Hepatocyte (in vitro differentiated cells): ENCODE data around the gene EFHC2. TPM values are rescaled to one million over a fixed set of nuclear protein-coding genes. Genes with fewer than 3 reads are reported as not detected.

Experiments used
- DNase-seq: peaks from one replicate; pipeline ENCODE4 v3.0.0-alpha.2; 2016; ENCODE audit warnings: low spot score
- H2AFZ ChIP-seq: fragments of 200-600 bp; sonication (generic); 2 replicates; pipeline ENCODE4 v1.6.0; 2016; ENCODE audit warnings: antibody characterized with exemption, mild to moderate bottlenecking
- H3K27ac ChIP-seq: fragments of 200-600 bp; sonication (generic); 2 replicates; pipeline ENCODE4 v1.5.1; 2016; ENCODE audit warnings: mild to moderate bottlenecking
- H3K27me3 ChIP-seq: fragments of 200-600 bp; sonication (generic); 2 replicates; pipeline ENCODE4 v1.6.1; 2016
- H3K36me3 ChIP-seq: fragments of 200-600 bp; sonication (generic); replicated peaks from 2 replicates; pipeline ENCODE4 v1.5.1; 2016; ENCODE audit warnings: low read depth; ENCODE audit not compliant: insufficient read depth
- H3K4me1 ChIP-seq: fragments of 200-600 bp; sonication (generic); 2 replicates; pipeline ENCODE4 v1.5.1; 2016; ENCODE audit warnings: mild to moderate bottlenecking, moderate library complexity; ENCODE audit not compliant: insufficient read depth
- H3K4me2 ChIP-seq: fragments of 200-600 bp; sonication (generic); 2 replicates; pipeline ENCODE4 v1.6.0; 2016
- H3K4me3 ChIP-seq: fragments of 200-600 bp; sonication (generic); 2 replicates; pipeline ENCODE4 v1.5.1; 2016; ENCODE audit warnings: mild to moderate bottlenecking
- H3K79me2 ChIP-seq: fragments of 200-600 bp; sonication (generic); 2 replicates; pipeline ENCODE4 v1.6.0; 2017; ENCODE audit warnings: mild to moderate bottlenecking
- H3K9me2 ChIP-seq: fragments of 200-600 bp; sonication (generic); replicated peaks from 2 replicates; pipeline ENCODE4 v1.6.0; 2017; ENCODE audit warnings: mild to moderate bottlenecking; ENCODE audit not compliant: insufficient read depth
- H3K9me3 ChIP-seq: fragments of 200-600 bp; sonication (generic); 2 replicates; pipeline ENCODE4 v1.5.1; 2016; ENCODE audit warnings: low read depth, mild to moderate bottlenecking
- H4K20me1 ChIP-seq: fragments of 200-600 bp; sonication (generic); 2 replicates; pipeline ENCODE4 v1.6.0; 2016; ENCODE audit warnings: mild to moderate bottlenecking; ENCODE audit not compliant: insufficient read depth, poor library complexity, severe bottlenecking
- CTCF ChIP-seq: fragments of 200-600 bp; sonication (generic); IDR thresholded peaks from 2 replicates; pipeline ENCODE4 v1.5.1; 2016; ENCODE audit warnings: antibody characterized with exemption, mild to moderate bottlenecking; ENCODE audit not compliant: poor library complexity
- EZH2 ChIP-seq: fragments of 200-600 bp; sonication (generic); IDR thresholded peaks from 2 replicates; pipeline ENCODE4 v1.6.1; 2016; ENCODE audit warnings: antibody characterized with exemption, mild to moderate bottlenecking, borderline replicate concordance
- EZH2phosphoT487 ChIP-seq: fragments of 200-600 bp; sonication (generic); IDR thresholded peaks from one replicate; pipeline ENCODE4 v1.6.1; 2018; ENCODE audit warnings: antibody characterized with exemption, mild to moderate bottlenecking, low read depth, moderate library complexity; ENCODE audit not compliant: unreplicated experiment, severe bottlenecking
- WGBS: methylation state at CpG from one replicate; pipeline ENCODE4 v1.1.6; 2016; ENCODE audit warnings: low lambda C conversion rate; ENCODE audit errors: missing lambda C conversion rate; 5-methylcytosine and 5-hydroxymethylcytosine counted together
- polyA plus RNA-seq: library from polyadenylated mRNA; unstranded; fragments of >200 nt; fragmentation: Nextera tagmentation; extraction: Ambion mirVana; gene quantifications from 2 replicates; pipeline ENCODE4 v1.2.1, GENCODE V29; 2016
- total RNA-seq: library from RNA; depleted of rRNA; stranded (reverse); fragments of >200 nt; gene quantifications from 2 replicates; pipeline ENCODE4 v1.2.3, GENCODE V29; 2014

The EFHC2 gene
- total and polyA plus RNA-seq, 2 experiments from 2014 or later, result 1.3 to 1.8 TPM

- no peaks in the 10 kb centered on the region for H3K79me2 ChIP-seq
- no peaks in the 10 kb centered on the region for H4K20me1 ChIP-seq
- 75% methylated on average over 5 of the region's 5 CpGs for WGBS
- H3K4me1 ChIP-seq, result no peaks in the 10 kb centered on the region
- no peaks in the 10 kb centered on the region for H3K9me3 ChIP-seq
- no peaks in the 10 kb centered on the region for H3K9me2 ChIP-seq
- TF ChIP-seq EZH2phosphoT487, result no peak
- TF ChIP-seq CTCF, result no peak
- no peak for TF ChIP-seq EZH2
- H3K4me3 ChIP-seq, result no peak overlapping the region
- no peak overlapping the region for H3K4me2 ChIP-seq
- no peak for DNase-seq
- no peaks in the 10 kb centered on the region for H3K27me3 ChIP-seq
- H2AFZ ChIP-seq, result no peak overlapping the region
- H3K36me3 ChIP-seq, result no peaks in the 10 kb centered on the region
- H3K27ac ChIP-seq, result peak overlapping the region; percentile 43
Observed at GRCh38 chrX:44314808-44315207, 28.7 kb downstream of the EFHC2 start.

DNA sequence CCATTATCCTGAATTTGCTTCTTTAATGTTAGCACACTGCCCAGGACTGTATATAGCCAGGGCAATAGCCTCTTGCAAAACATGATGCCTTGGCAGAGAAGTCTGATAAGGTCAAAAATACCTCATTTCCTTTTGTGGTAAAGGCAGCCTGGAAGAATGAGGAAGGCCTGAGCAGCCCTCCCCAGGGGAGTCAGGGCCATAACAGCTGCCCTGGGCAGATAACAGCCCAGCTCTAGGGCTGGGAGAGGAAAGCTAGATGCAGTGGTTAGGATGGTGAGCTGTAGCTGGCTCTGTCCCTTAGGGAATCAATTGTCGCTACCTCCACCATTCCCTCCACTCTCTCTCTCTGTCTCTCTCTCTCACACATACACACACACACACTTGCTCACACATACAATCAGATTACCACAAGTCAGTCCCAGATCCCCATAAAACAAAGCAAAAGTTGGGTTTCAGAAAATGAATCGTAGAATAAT lies 29.2 kb downstream of the EFHC2 start:
- WGBS, result 88% methylated on average over 2 of the region's 2 CpGs
- peak; percentile 33 for DNase-seq
- H3K27me3 ChIP-seq, result no peaks in the 10 kb centered on the region
- H3K27ac ChIP-seq, result peak overlapping the region; percentile 43
- H3K4me2 ChIP-seq, result no peak overlapping the region
- H3K36me3 ChIP-seq, result no peaks in the 10 kb centered on the region
- no peak overlapping the region for H2AFZ ChIP-seq
- no peaks in the 10 kb centered on the region for H3K79me2 ChIP-seq
- H3K4me1 ChIP-seq, result no peaks in the 10 kb centered on the region
- TF ChIP-seq EZH2 (no peak), CTCF (no peak), EZH2phosphoT487 (no peak)
- H3K9me2 ChIP-seq, result no peaks in the 10 kb centered on the region
- no peak overlapping the region for H3K4me3 ChIP-seq
- H3K9me3 ChIP-seq, result no peaks in the 10 kb centered on the region
- H4K20me1 ChIP-seq, result no peaks in the 10 kb centered on the region

- no peak for DNase-seq
- H3K9me2 ChIP-seq, result no peaks in the 10 kb centered on the region
Observed at GRCh38 chrX:44312421-44312820, 31.1 kb downstream of the EFHC2 start.

More at GRCh38 chrX:44312421-44312820, 31.1 kb downstream of the EFHC2 start:
- Histone ChIP-seq H3K36me3 (no peaks in the 10 kb centered on the region), H3K79me2 (no peaks in the 10 kb centered on the region), H3K4me2 (no peak overlapping the region), H3K27ac (no peak overlapping the region), H3K4me1 (no peaks in the 10 kb centered on the region), H4K20me1 (no peaks in the 10 kb centered on the region), H2AFZ (no peak overlapping the region), H3K4me3 (no peak overlapping the region), H3K27me3 (no peaks in the 10 kb centered on the region), H3K9me3 (no peaks in the 10 kb centered on the region)
- TF ChIP-seq CTCF (no peak), EZH2 (no peak), EZH2phosphoT487 (no peak)
